Liver (tissue), 9 donors: ENCODE results near the gene LRRC15. TPM values are rescaled to one million over a fixed set of nuclear protein-coding genes. Genes with fewer than 3 reads are reported as not detected.
A peak's percentile ranks its signal among the peaks of the same experiment; 100 is the strongest.

Source experiments
- DNase-seq: peaks from one replicate; pipeline ENCODE4 v3.0.0-alpha.2; 2017; ENCODE audit warnings: low spot score
- H3K27ac ChIP-seq, 2 donors: one replicate each; pipeline ENCODE4 v1.7.0; 2013; ENCODE audit warnings: inconsistent platforms in 2 of 2, low read length in 2 of 2, control low read depth in 1 of 2, low read depth in 1 of 2, mild to moderate bottlenecking in 1 of 2
- H3K27me3 ChIP-seq, 4 donors: one replicate each; pipeline versions ENCODE4 v1.6.1 to v1.7.0; 2013; ENCODE audit warnings: low read length in 3 of 4, inconsistent platforms in 1 of 4, mild to moderate bottlenecking in 1 of 4, moderate library complexity in 1 of 4; ENCODE audit not compliant: control insufficient read depth in 4 of 4, insufficient read depth in 4 of 4
- H3K36me3 ChIP-seq, 4 donors: one replicate each; pipeline versions ENCODE4 v1.6.1 to v1.7.0; 2013; ENCODE audit warnings: low read length in 3 of 4, mild to moderate bottlenecking in 3 of 4, low read depth in 1 of 4, moderate library complexity in 1 of 4; ENCODE audit not compliant: control insufficient read depth in 4 of 4, insufficient read depth in 3 of 4
- H3K4me1 ChIP-seq, 4 donors: one replicate each; pipeline versions ENCODE4 v1.6.1 to v1.7.0; 2013; ENCODE audit warnings: low read length in 3 of 4, mild to moderate bottlenecking in 3 of 4, moderate library complexity in 1 of 4; ENCODE audit not compliant: control insufficient read depth in 4 of 4, insufficient read depth in 4 of 4
- H3K4me3 ChIP-seq, 3 donors: one replicate each; pipeline versions ENCODE4 v1.6.1 to v1.7.0; 2013; ENCODE audit warnings: low read length in 3 of 3, control low read depth in 1 of 3, low read depth in 1 of 3, mild to moderate bottlenecking in 1 of 3
- H3K9ac ChIP-seq, 2 donors: one replicate each; pipeline ENCODE4 v1.7.0; 2013; ENCODE audit warnings: low read length in 2 of 2, mild to moderate bottlenecking in 2 of 2, moderate library complexity in 2 of 2, control low read depth in 1 of 2, low read depth in 1 of 2
- H3K9me3 ChIP-seq, 4 donors: one replicate each; pipeline versions ENCODE4 v1.6.1 to v1.7.0; 2013; ENCODE audit warnings: low read length in 3 of 4; ENCODE audit not compliant: control insufficient read depth in 4 of 4
- EGR1 ChIP-seq, 2 donors: IDR thresholded peaks; 2 replicates each; pipeline ENCODE4 v1.6.1; 2016 to 2018; ENCODE audit warnings: antibody characterized with exemption in 2 of 2, low read depth in 2 of 2
- FOXA1 ChIP-seq: IDR thresholded peaks from 2 replicates; pipeline ENCODE4 v1.6.1; 2016; ENCODE audit warnings: antibody characterized with exemption
- FOXA2 ChIP-seq: IDR thresholded peaks from 2 replicates; pipeline ENCODE4 v1.6.1; 2016; ENCODE audit warnings: antibody characterized with exemption
- HNF4A ChIP-seq, 2 donors: conservative IDR thresholded peaks; 2 replicates each; pipeline ENCODE4 v1.6.1; 2016; ENCODE audit warnings: antibody characterized with exemption in 2 of 2, mild to moderate bottlenecking in 2 of 2
- JUND ChIP-seq, 2 donors: IDR thresholded peaks; 2 replicates each; pipeline ENCODE4 v1.6.1; 2016; ENCODE audit warnings: antibody characterized with exemption in 2 of 2
- NR2F2 ChIP-seq: IDR thresholded peaks from 2 replicates; pipeline ENCODE4 v1.6.1; 2016; ENCODE audit warnings: antibody characterized with exemption
- RAD21 ChIP-seq, 2 donors: IDR thresholded peaks; 2 replicates each; pipeline ENCODE4 v1.6.1; 2016; ENCODE audit warnings: antibody characterized with exemption in 2 of 2, mild to moderate bottlenecking in 2 of 2
- RXRA ChIP-seq, 2 donors: IDR thresholded peaks; 2 replicates each; pipeline ENCODE4 v1.6.1; 2017 to 2018; ENCODE audit warnings: antibody characterized with exemption in 2 of 2, mild to moderate bottlenecking in 1 of 2
- SP1 ChIP-seq: IDR thresholded peaks from 2 replicates; pipeline ENCODE4 v1.6.1; 2018; ENCODE audit warnings: antibody characterized with exemption, mild to moderate bottlenecking
- TAF1 ChIP-seq: conservative IDR thresholded peaks from 2 replicates; pipeline ENCODE4 v1.6.1; 2016; ENCODE audit warnings: antibody characterized with exemption, mild to moderate bottlenecking
- YY1 ChIP-seq: IDR thresholded peaks from 2 replicates; pipeline ENCODE4 v1.6.1; 2016; ENCODE audit warnings: antibody characterized with exemption, mild to moderate bottlenecking
- WGBS: extraction: QIAGEN DNeasy Blood & Tissue Kit; methylation state at CpG from one replicate; pipeline ENCODE4 v1.1.7; 2013; 5-methylcytosine and 5-hydroxymethylcytosine counted together
- polyA plus RNA-seq, 2 donors: library from polyadenylated mRNA; stranded (reverse) in 1 of 2; unstranded in 1 of 2; fragments of 200-250 nt in 1 of 2; fragments of >200 nt in 1 of 2; fragmentation: Nextera tagmentation in 1 of 2; extraction: Ambion mirVana in 1 of 2; gene quantifications; one replicate each; pipeline versions ENCODE4 v1.2.1 to v1.2.3, GENCODE V29; 2013 to 2015
- total RNA-seq, 2 donors: library from RNA; depleted of rRNA; stranded (reverse); fragments of >200 nt; gene quantifications; one replicate each; pipeline ENCODE4 v1.2.3, GENCODE V29; 2014
- TF ChIP-seq, protein P1 (sequence below): IDR thresholded peaks from 2 replicates; pipeline ENCODE4 v1.6.1; 2016; ENCODE audit warnings: antibody characterized with exemption
- TF ChIP-seq, protein P2 (sequence below): IDR thresholded peaks from 2 replicates; pipeline ENCODE4 v1.6.1; 2016; ENCODE audit warnings: antibody characterized with exemption
- TF ChIP-seq, protein P3 (sequence below): IDR thresholded peaks from 2 replicates; pipeline ENCODE4 v1.6.1; 2016; ENCODE audit warnings: antibody characterized with exemption
- TF ChIP-seq, protein P4 (sequence below): fragments of 150-350 bp; IDR thresholded peaks from 2 replicates; pipeline ENCODE4 v1.5.1; 2017; ENCODE audit warnings: improper control_type of control experiment, low read depth, low read length; ENCODE audit not compliant: missing input control
- TF ChIP-seq, protein P5 (sequence below): IDR thresholded peaks from 2 replicates; pipeline ENCODE4 v1.6.1; 2016; ENCODE audit warnings: antibody characterized with exemption, mild to moderate bottlenecking
- donor health status: healthy.
- donor health status: healthy.
- donor health status: healthy.
- donor health status: healthy.
- donor health status: healthy.

LRRC15 gene
- total and polyA plus RNA-seq, 4 donors, result 0.03 to 0.08 (median 0.05) TPM; not detected in 1

DNA sequence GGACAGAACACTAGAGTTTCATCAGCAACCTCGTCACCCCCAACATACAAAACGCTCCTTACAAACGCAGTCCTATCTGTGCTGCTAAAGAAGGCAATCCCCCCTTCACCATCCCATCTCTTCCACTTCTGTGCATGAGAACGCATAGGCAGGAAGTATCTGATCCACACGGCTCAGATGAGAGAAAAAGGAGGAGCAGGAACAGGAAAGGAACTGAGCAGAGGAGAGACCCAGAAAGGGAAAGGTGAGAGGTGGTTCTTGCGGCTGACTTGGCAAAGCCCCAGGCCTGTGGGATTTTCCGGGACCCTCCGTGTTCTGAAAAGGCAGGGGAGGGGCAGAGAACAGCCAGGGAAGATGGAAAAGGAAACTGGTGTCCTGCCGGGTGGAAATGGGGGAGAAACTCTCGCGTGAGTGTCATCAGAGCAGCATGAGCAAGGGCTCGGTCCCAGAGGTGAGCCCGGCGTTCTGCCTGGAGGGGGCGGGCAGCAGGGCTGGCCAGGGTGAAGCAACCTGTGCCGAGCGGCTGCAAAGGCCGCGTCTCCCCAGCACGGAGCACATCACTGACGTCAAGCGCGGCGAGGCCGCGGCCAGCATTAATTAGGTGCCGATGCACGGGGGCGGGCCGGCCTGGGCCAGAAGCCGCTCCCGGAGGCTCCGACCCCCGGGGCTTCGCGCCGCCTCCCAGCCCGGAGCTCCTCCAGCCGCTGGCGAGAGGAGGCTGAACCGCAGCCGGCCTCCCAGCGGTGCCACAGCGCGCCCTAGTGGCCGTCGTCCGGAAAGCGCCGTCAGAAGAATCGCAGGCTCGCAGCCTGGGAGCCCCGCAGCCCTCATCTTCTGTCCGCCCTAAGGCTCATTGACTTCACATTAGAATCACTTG lies 54.2 kb downstream of the LRRC15 start:
- peak overlapping the region; percentile 43 to 65 (median 45) for H3K4me3 ChIP-seq
- H3K9ac ChIP-seq, result peak overlapping the region; percentile 32 to 54
- peak; percentile 94 to 96 for TF ChIP-seq RAD21 (IDR thresholded peaks at IDR 0.05)
- TF ChIP-seq NR2F2, result no peak
- peak; percentile 37 to 73 for TF ChIP-seq RXRA (IDR thresholded peaks at IDR 0.05)
- TF ChIP-seq, protein P1, sequence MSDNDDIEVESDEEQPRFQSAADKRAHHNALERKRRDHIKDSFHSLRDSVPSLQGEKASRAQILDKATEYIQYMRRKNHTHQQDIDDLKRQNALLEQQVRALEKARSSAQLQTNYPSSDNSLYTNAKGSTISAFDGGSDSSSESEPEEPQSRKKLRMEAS, result peak; percentile 54
- TF ChIP-seq, protein P2, sequence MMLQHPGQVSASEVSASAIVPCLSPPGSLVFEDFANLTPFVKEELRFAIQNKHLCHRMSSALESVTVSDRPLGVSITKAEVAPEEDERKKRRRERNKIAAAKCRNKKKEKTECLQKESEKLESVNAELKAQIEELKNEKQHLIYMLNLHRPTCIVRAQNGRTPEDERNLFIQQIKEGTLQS, result no peak
- peak in 1 of 2 donors; percentile 55 for TF ChIP-seq JUND (IDR thresholded peaks at IDR 0.05)
- TF ChIP-seq, protein P3, sequence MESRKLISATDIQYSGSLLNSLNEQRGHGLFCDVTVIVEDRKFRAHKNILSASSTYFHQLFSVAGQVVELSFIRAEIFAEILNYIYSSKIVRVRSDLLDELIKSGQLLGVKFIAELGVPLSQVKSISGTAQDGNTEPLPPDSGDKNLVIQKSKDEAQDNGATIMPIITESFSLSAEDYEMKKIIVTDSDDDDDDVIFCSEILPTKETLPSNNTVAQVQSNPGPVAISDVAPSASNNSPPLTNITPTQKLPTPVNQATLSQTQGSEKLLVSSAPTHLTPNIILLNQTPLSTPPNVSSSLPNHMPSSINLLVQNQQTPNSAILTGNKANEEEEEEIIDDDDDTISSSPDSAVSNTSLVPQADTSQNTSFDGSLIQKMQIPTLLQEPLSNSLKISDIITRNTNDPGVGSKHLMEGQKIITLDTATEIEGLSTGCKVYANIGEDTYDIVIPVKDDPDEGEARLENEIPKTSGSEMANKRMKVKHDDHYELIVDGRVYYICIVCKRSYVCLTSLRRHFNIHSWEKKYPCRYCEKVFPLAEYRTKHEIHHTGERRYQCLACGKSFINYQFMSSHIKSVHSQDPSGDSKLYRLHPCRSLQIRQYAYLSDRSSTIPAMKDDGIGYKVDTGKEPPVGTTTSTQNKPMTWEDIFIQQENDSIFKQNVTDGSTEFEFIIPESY, result peak; percentile 84
- peak in 1 of 2 donors; percentile 70 for TF ChIP-seq HNF4A (conservative IDR thresholded peaks at IDR 0.05)
- no peak for TF ChIP-seq TAF1
- no peak for TF ChIP-seq FOXA2
- TF ChIP-seq FOXA1, result peak; percentile 47
- TF ChIP-seq, protein P4, sequence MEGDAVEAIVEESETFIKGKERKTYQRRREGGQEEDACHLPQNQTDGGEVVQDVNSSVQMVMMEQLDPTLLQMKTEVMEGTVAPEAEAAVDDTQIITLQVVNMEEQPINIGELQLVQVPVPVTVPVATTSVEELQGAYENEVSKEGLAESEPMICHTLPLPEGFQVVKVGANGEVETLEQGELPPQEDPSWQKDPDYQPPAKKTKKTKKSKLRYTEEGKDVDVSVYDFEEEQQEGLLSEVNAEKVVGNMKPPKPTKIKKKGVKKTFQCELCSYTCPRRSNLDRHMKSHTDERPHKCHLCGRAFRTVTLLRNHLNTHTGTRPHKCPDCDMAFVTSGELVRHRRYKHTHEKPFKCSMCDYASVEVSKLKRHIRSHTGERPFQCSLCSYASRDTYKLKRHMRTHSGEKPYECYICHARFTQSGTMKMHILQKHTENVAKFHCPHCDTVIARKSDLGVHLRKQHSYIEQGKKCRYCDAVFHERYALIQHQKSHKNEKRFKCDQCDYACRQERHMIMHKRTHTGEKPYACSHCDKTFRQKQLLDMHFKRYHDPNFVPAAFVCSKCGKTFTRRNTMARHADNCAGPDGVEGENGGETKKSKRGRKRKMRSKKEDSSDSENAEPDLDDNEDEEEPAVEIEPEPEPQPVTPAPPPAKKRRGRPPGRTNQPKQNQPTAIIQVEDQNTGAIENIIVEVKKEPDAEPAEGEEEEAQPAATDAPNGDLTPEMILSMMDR, result peak; percentile 89
- TF ChIP-seq SP1, result peak; percentile 46
- TF ChIP-seq, protein P5, sequence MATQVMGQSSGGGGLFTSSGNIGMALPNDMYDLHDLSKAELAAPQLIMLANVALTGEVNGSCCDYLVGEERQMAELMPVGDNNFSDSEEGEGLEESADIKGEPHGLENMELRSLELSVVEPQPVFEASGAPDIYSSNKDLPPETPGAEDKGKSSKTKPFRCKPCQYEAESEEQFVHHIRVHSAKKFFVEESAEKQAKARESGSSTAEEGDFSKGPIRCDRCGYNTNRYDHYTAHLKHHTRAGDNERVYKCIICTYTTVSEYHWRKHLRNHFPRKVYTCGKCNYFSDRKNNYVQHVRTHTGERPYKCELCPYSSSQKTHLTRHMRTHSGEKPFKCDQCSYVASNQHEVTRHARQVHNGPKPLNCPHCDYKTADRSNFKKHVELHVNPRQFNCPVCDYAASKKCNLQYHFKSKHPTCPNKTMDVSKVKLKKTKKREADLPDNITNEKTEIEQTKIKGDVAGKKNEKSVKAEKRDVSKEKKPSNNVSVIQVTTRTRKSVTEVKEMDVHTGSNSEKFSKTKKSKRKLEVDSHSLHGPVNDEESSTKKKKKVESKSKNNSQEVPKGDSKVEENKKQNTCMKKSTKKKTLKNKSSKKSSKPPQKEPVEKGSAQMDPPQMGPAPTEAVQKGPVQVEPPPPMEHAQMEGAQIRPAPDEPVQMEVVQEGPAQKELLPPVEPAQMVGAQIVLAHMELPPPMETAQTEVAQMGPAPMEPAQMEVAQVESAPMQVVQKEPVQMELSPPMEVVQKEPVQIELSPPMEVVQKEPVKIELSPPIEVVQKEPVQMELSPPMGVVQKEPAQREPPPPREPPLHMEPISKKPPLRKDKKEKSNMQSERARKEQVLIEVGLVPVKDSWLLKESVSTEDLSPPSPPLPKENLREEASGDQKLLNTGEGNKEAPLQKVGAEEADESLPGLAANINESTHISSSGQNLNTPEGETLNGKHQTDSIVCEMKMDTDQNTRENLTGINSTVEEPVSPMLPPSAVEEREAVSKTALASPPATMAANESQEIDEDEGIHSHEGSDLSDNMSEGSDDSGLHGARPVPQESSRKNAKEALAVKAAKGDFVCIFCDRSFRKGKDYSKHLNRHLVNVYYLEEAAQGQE, result peak; percentile 63
- TF ChIP-seq EGR1 (IDR thresholded peaks at IDR 0.05; ENCODE audit: low read depth in 2 of 2), result peak in 1 of 2 donors; percentile 91
- peak; percentile 62 for TF ChIP-seq YY1
- H3K4me1 ChIP-seq, result peaks cover 0 to 17% (median 8%) of the 10 kb centered on the region in 4 donors
- H3K27me3 ChIP-seq, result no peaks in the 10 kb centered on the region
- DNase-seq, result peak; percentile 87
- no peaks in the 10 kb centered on the region for H3K9me3 ChIP-seq
- peak overlapping the region; percentile 37 to 45 for H3K27ac ChIP-seq
- no peaks in the 10 kb centered on the region for H3K36me3 ChIP-seq
- 5% methylated on average over 54 of the region's 54 CpGs for WGBS
